GM18907 (cell line): ENCODE measurements around the gene RBM5.
"Not testable (repeated sequence)": the region's sequence is repeated elsewhere in the genome, so short reads cannot be mapped to it uniquely, and the experiment has no call there.

Source experiments
- ATAC-seq: cut with Tn5 transposase; IDR thresholded peaks from one replicate; pipeline ENCODE4 v1.9.1; 2021; ENCODE audit warnings: mild to moderate bottlenecking, moderate library complexity; ENCODE audit not compliant: unreplicated experiment

The RBM5 gene

DNA sequence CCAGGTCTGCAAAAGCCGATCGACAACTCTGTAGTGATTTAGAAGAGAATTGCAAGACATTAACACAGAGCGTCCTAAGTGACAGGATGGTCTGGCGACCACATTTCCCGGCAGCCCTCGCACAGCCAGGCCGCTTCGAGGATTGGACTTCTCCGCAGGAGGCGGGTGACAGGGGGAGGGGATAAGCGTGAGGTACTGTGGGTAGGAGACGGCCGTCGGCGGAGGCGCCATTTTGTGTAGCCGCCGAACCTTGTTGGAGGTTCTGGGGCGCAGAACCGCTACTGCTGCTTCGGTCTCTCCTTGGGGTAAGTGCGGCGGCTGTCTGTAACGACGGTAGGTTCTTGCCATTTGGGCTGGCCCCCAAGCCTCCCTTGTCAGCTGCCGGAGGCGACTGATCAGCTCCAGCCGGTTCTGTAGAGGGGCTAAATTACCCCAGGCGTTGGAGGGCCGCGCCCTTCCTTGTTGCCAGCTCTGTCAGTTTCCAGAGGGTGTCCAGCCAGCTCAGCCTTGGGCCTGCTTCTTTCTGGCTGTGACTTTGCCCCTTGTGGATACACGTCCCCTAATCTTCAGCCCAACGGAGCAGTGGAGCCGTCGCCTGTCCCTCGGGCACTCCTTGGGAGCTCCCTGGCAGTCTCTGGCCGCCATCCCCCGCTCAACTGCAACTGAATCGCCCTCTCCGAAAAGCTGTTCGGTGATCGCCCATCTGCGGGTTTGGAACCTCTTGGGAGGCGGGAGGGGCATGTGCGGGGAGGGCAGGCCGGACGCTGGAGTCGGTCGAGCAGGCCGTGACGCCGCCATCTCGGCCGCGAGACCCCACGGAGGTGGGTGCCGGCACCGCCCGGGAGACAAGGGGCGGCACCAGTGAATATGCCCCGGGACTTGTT, at the start of gene RBM5:
Gene RBM5, plus strand, starts transcription at position 195 of the 884 bp plus-strand sequence. CDS start 1,516 bp downstream, outside the sequence.
- peak; percentile 97 for ATAC-seq

GRCh38 chr3:50044976-50045375, 43.7 kb upstream of the RBM5 start:
- ATAC-seq = no peak

DNA sequence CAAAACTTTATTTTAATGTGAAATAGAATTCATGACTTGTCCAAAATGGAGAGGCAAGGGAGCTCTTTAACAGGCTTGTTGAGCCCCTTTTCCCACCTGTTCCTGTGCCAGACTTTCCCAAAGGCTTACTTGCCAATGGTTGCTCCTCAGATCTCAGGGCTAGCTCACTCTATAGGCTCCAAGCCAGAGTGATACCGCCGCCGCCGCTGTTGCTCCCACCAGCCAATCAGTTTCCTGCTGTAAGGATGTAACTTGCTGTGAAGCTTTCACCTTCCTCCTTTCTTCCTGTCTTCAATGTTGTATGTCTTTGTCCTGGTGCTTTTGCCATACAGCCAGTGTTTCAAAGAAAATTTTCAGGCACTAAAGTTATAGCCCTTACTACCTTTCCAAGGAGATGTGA, 41.3 kb upstream of the RBM5 start:
- ATAC-seq = no peak

GRCh38 chr3:50050361-50050760, 38.4 kb upstream of the RBM5 start:
- no peak for ATAC-seq

DNA sequence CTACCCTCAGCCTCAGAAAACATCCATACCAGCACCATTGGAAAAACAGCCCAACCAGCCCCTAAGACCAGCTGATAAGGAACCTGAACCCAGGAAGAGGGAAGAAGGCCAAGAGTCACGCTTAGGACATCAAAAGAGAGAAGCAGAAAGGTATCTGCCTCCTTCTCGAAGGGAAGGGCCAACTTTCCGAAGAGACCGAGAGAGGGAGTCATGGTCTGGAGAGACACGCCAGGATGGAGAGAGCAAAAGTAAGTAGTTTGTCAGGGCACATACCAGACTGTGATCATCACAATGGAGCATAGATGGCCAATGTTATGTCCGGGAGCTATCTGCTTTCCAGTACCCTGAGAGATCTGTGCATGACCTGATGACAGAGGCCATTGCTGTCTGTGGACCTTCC, 31.0 kb upstream of the RBM5 start:
- ATAC-seq = no peak

DNA sequence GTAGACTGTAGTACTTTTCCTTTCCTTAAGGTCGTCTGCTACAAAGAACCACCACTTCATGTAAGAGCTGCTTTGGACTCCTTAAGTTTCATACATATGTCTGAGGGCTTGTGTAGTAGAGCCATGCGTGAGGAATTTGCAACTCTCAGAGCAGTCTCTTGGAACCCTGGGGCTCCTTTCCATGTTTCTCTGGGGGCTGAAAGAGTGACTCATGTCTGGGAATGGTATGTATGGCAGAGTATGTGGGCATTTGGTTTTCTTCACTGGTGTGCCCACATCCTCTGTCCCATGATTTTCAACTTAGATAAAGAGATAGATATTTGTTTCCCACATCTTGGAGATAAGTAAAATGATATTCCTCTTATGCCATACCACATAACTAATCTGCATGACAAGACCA, 20.6 kb upstream of the RBM5 start:
- ATAC-seq = no peak

DNA sequence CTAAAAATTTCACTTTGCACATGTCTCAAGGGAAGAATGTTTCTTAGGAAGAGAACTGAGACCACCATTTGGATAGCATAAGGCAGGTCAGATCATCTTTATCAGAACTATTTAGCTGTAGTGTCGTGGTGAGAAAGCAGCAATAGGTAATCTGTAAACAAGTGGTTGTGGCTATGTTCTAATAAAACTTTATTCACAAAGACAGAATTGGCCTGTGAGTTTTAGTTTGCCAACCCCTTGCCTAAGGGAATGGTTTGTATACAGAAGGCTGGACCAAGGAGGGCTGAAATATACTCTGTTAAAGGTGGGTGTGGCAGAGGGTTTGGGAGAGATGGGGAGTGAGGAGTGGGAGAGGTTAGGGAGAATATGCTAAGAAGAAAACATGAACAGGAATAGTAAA, 10.6 kb upstream of the RBM5 start:
- no peak for ATAC-seq

- no peak for ATAC-seq
Measured at GRCh38 chr3:50078622-50079021, 10.1 kb upstream of the RBM5 start.

DNA sequence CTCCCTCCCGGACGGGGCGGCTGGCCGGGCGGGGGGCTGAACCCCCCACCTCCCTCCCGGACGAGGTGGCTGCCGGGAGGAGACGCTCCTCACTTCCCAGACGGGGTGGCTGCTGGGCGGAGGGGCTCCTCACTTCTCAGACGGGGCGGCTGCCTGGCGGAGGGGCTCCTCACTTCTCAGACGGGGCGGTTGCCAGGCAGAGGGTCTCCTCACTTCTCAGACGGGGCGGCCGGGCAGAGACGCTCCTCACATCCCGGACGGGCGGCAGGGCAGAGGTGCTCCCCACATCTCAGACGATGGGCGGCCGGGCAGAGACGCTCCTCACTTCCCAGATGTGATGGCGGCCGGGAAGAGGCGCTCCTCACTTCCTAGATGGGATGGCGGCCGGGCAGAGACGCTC, 3.8 kb upstream of the RBM5 start:
- not testable (repeated sequence) for ATAC-seq

- ATAC-seq = no peak
Measured at GRCh38 chr3:50089609-50089945, 858 bp downstream of the RBM5 start.

- ATAC-seq = no peak
Measured at GRCh38 chr3:50090984-50091383, 2.3 kb downstream of the RBM5 start.

GRCh38 chr3:50095352-50095998, 6.8 kb downstream of the RBM5 start:
- no peak for ATAC-seq

DNA sequence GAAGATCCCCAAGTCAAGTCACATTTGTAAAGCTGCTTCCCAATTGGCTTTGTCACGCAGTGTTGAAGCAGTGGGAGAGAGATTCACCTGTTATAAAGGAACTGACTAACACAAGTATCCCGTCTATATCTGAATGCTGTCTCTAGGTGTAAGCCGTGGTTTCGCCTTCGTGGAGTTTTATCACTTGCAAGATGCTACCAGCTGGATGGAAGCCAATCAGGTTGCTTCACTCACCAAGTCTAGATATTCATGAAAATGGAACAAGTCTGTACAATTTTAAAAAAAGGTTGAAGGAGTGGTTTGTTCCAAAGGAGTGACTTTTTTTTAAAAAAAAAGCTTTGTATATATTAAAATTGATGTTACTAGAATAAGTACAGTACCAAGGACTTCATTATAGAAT, 11.7 kb downstream of the RBM5 start:
- no peak for ATAC-seq

DNA sequence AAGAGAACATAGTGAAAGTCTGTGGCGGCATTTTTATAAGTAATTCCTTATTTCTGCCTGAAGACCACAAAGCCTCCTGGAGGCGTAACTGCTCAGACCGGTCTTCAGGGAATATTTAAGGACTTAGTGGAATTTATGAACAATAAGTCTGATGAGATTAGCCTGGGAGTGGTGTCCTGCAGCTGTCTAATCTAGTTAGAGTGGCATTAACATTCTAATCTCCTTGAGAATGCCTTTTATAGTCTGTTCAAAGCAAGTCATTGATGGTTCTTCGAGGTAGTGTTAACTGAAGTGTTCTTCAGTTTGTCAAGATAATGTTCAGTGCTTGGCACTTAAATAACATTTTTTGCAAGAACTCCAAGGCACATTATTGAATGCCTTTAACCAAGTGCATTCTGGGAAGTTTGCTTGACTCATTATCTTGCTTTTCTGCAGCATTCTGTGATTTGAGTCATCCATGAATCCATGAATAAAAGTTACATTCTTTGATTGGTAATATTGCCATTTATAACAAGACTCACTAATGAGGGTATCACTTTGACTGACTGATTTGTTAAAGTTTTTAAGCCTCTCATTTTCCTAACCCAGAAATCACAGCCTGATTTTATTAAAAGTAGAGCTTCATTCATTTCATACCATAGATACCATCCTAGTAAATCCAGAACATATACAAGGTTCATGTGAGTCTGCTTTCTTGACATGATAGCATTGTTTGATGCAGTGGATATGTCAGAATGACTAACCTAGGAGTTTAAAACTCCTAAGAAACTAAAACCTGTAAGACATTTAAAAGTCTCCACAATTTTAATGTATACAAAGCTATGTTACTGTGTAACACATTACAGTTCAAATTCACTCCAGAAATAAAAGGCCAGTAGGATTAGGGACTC, 12.5 kb downstream of the RBM5 start:
- ATAC-seq = no peak

GRCh38 chr3:50102558-50102957, 13.8 kb downstream of the RBM5 start:
- ATAC-seq = no peak

DNA sequence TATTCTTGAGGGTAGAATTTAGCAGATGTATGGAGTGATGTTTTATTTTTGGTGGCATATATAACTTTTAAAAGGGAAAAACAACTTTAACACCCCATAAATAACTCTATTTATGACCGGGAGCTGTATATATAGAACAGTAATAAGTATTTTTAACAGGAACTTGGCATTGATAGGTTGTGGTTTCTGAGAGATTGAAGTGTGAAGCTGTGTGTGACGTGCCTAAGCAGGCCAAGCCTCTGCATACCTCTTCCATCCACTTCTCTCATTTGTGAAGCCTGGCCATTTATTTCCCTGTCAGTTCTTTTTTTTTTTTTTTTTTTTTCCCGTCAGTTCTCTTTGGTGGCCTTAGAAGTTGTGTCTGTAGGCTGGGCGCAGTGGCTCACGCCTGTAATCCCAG, 23.0 kb downstream of the RBM5 start:
- no peak for ATAC-seq

DNA sequence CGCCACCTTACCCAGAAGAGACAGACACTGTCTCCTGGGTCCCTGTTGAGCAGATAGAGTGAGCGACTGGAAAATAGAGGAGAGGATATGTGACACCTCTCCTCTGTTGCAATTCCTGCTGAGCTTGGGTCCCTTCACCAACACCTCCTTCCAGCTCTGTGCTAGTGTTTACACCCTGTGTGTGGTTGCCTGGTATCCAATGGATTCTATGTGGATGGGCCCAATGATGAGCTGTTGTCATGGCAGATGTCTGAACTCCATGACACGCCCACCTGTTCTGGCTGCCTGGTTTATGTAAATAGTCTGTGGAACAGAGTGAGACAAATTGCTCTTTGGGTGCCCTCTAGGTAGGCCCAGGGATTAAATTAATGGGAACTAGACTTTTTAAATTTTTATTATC, 23.7 kb downstream of the RBM5 start:
- ATAC-seq = no peak

DNA sequence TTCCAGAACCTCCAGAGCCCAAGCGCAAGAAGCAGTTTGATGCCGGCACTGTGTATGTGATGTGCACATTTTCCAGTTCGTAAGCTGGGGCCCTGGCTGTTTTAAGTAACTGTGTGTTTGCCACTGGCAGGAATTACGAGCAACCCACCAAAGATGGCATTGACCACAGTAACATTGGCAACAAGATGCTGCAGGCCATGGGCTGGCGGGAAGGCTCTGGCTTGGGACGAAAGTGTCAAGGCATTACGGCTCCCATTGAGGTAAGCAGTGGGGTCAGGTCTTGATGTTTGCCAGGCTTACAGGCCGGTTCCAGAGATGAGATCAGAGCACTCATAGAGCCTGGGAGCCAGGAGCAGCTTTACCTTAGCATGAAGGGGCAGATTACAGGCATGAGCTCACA, 28.4 kb downstream of the RBM5 start:
- ATAC-seq = no peak

- no peak for ATAC-seq
Measured at GRCh38 chr3:50118237-50118636, 29.5 kb downstream of the RBM5 start.

DNA sequence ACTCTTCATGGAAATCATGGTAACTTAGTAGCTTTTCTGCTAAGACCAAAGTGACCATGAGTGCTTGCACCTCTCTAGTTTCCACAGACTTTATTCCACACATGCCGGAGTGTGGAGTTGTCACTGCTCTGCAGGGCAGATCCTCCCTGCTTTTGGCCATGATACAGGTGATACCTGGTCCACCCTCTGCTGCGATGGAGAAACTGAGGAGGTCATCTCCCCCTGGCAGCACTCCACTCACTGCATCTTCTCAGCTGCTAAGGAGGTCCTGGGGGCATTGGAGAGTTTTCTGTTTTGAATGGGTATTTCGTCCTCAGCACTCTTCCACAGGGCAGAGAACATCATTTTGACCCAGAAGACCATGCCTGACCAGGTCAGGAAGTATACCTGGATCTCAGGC, 31.1 kb downstream of the RBM5 start:
- ATAC-seq = no peak

DNA sequence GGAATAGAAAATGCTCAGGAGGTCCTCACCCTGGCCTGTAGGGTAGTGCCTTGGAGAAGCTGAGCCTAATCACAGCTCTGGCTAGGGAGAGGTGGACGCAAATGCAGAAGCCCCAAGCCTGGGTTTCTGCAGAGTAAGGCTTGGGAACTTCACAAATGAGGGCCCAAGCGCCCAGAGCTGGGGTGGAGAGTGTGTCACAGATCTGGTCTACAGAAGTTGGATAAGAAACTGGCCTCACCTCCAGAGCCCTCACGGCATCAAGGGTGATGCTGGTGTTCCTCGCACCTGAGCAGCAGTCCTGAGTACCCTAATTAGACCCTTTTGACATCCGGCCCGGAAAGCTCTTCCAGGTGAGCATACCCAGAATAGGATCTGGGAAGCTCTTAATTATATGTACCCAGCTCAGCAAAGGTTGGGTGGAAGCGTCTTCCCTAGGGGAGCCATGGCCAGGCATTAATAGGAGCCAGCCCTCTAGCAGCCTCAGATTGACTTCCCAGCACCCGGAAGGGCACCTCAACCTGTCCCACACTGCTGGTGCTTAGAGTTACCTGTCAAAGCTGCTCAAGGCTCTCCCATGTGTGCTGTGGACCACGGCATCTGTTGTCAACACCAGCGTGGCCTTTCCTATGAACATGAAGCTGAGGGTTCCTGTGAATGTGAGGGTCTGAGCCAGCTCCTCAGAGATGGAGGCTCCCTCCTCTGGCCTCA, 31.8 kb downstream of the RBM5 start:
- ATAC-seq = no peak
